GM12878 (cell line): Measurements from ENCODE around the gene IFIT2. TPM values are rescaled to one million over a fixed set of nuclear protein-coding genes. Genes with fewer than 3 reads are reported as not detected.
A peak's percentile ranks its signal among the peaks of the same experiment; 100 is the strongest.

Experiments used
- BHLHE40 ChIP-seq, 2 experiments: fragments of 450-650 bp in 1 of 2; IDR thresholded peaks; 2 replicates each; pipeline ENCODE4 v1.6.1; 2011 to 2017; ENCODE audit warnings: low read depth in 2 of 2, borderline replicate concordance in 1 of 2, improper control_type of control experiment in 1 of 2, low read length in 1 of 2, mild to moderate bottlenecking in 1 of 2
- E2F8 ChIP-seq: fragments of 450-650 bp; IDR thresholded peaks from 2 replicates; pipeline ENCODE4 v1.6.1; 2018; ENCODE audit warnings: mild to moderate bottlenecking, low read depth, moderate library complexity; ENCODE audit not compliant: partially characterized antibody
- ETV6 ChIP-seq, 2 experiments: fragments of 450-650 bp in 1 of 2; IDR thresholded peaks in 1 of 2; conservative IDR thresholded peaks in 1 of 2; 2 replicates each; pipeline ENCODE4 v1.6.1; 2014; ENCODE audit warnings: antibody characterized with exemption in 1 of 2, borderline replicate concordance in 1 of 2, low read depth in 1 of 2, mild to moderate bottlenecking in 1 of 2, moderate library complexity in 1 of 2
- FOXM1 ChIP-seq: IDR thresholded peaks from 2 replicates; pipeline ENCODE4 v1.6.1; 2012; ENCODE audit warnings: low read depth, mild to moderate bottlenecking, inconsistent platforms, low read length, moderate library complexity
- IKZF1 ChIP-seq: fragments of 450-650 bp; conservative IDR thresholded peaks from 2 replicates; pipeline ENCODE4 v1.6.1; 2017; ENCODE audit warnings: antibody characterized with exemption, mild to moderate bottlenecking
- IKZF2 ChIP-seq, 2 experiments: fragments of 450-650 bp; IDR thresholded peaks; 2 replicates each; pipeline ENCODE4 v1.6.1; 2017; ENCODE audit warnings: mild to moderate bottlenecking in 2 of 2, moderate library complexity in 2 of 2
- NKRF ChIP-seq: fragments of 450-650 bp; conservative IDR thresholded peaks from 2 replicates; pipeline ENCODE4 v1.6.1; 2017; ENCODE audit warnings: mild to moderate bottlenecking, moderate library complexity
- NR2C2 ChIP-seq: IDR thresholded peaks from 2 replicates; pipeline ENCODE4 v1.6.1; 2011; ENCODE audit warnings: borderline replicate concordance, low read depth; ENCODE audit not compliant: control insufficient read depth, insufficient read length
- PBX3 ChIP-seq: IDR thresholded peaks from 2 replicates; pipeline ENCODE4 v1.6.1; 2011; ENCODE audit warnings: mild to moderate bottlenecking, low read depth, low read length, moderate library complexity; ENCODE audit not compliant: insufficient replicate concordance
- PRDM15 ChIP-seq: fragments of 450-650 bp; formaldehyde crosslinking; IDR thresholded peaks from 2 replicates; pipeline ENCODE4 v1.4.0; 2020; ENCODE audit warnings: mild to moderate bottlenecking, moderate library complexity
- RCOR1 ChIP-seq: conservative IDR thresholded peaks from 2 replicates; pipeline ENCODE4 v1.6.1; 2012; ENCODE audit warnings: low read depth, low read length, improper control_type of control experiment
- TARDBP ChIP-seq: IDR thresholded peaks from 2 replicates; pipeline ENCODE4 v1.6.1; 2016; ENCODE audit warnings: borderline replicate concordance
- USF2 ChIP-seq: IDR thresholded peaks from 2 replicates; pipeline ENCODE4 v1.6.1; 2011; ENCODE audit warnings: low read depth, low read length, improper control_type of control experiment, borderline replicate concordance
- ZNF217 ChIP-seq: fragments of 450-650 bp; IDR thresholded peaks from 2 replicates; pipeline ENCODE4 v1.6.1; 2017; ENCODE audit warnings: antibody characterized with exemption, mild to moderate bottlenecking
- ZNF622 ChIP-seq: fragments of 450-650 bp; IDR thresholded peaks from 2 replicates; pipeline ENCODE4 v1.6.1; 2017; ENCODE audit warnings: mild to moderate bottlenecking, inconsistent platforms
- polyA plus RNA-seq, 11 experiments: library from polyadenylated mRNA; depleted of rRNA in 4 of 11; unstranded in 6 of 11; stranded (reverse) in 5 of 11; fragments of >200 nt; fragmentation: Nextera tagmentation in 4 of 11; fragmentation: Illumina TruSeq in 1 of 11; extraction: Ambion mirVana in 4 of 11; extraction: Trizol in 1 of 11; gene quantifications; 1 replicate in 1 of 11; 2 replicates in 10 of 11; pipeline versions ENCODE4 v1.2.1 to v1.2.3, GENCODE V29; 2011 to 2016; ENCODE audit warnings: inconsistent platforms in 2 of 11, missing spikeins in 2 of 11, low read depth in 1 of 11
- total RNA-seq, 4 experiments: library from RNA; depleted of rRNA in 3 of 4; stranded (reverse); fragments of >200 nt in 3 of 4; fragmentation: Illumina TruSeq in 1 of 4; extraction: Trizol in 1 of 4; gene quantifications; 2 replicates each; pipeline versions ENCODE4 v1.2.1 to v1.2.3, GENCODE V29; 2013 to 2021

IFIT2 gene
- total and polyA plus RNA-seq, 10 of the 15 experiments (the other 5 are each of a cell fraction or from before 2014, with no cell fraction given), result 5.2 to 14.8 (median 9.7) TPM

- TF ChIP-seq ZNF622 (no peak), IKZF1 (peak; percentile 92), RCOR1 (no peak), PRDM15 (CRISPR knock-in tag) (no peak), IKZF2 (IDR thresholded peaks at IDR 0.05) (peak; percentile 95 to 96), NKRF (0 out of 2 replicates have a peak, but pooled peaks have one; percentile 47), NR2C2 (no peak), ZNF217 (peak; percentile 72), BHLHE40 (IDR thresholded peaks at IDR 0.05; ENCODE audit: borderline replicate concordance in 1 of 2, low read depth in 2 of 2, low read length in 1 of 2) (peak; percentile 79 to 89), TARDBP (no peak), ETV6 (conservative IDR thresholded peaks at IDR 0.05 in 1 of 2, IDR thresholded peaks at IDR 0.05 in 1 of 2; ENCODE audit: borderline replicate concordance in 1 of 2, low read depth in 1 of 2) (peak in 1 of 2 experiments; percentile 74; a peak in 1 of 4 replicates), PBX3 (no peak), USF2 (no peak), E2F8 (no peak), FOXM1 (no peak)
Measured at GRCh38 chr10:89332123-89332633, 30.3 kb downstream of the IFIT2 start (continued).
